HG03558 (cell line): ENCODE measurements around the gene KLK7.
"Not testable (repeated sequence)": the region's sequence is repeated elsewhere in the genome, so short reads cannot be mapped to it uniquely, and the experiment has no call there.

Experiments
- ATAC-seq: cut with Tn5 transposase; IDR thresholded peaks from one replicate; pipeline ENCODE4 v1.9.1; 2021; ENCODE audit warnings: moderate number of reproducible peaks; ENCODE audit not compliant: unreplicated experiment; ENCODE audit errors: extremely low read depth

The KLK7 gene

GRCh38 chr19:50980208-50980607 is 3.5 kb downstream of the KLK7 start:
- no peak for ATAC-seq

GRCh38 chr19:50979758-50980157 is 4.0 kb downstream of the KLK7 start:
- no peak for ATAC-seq

DNA sequence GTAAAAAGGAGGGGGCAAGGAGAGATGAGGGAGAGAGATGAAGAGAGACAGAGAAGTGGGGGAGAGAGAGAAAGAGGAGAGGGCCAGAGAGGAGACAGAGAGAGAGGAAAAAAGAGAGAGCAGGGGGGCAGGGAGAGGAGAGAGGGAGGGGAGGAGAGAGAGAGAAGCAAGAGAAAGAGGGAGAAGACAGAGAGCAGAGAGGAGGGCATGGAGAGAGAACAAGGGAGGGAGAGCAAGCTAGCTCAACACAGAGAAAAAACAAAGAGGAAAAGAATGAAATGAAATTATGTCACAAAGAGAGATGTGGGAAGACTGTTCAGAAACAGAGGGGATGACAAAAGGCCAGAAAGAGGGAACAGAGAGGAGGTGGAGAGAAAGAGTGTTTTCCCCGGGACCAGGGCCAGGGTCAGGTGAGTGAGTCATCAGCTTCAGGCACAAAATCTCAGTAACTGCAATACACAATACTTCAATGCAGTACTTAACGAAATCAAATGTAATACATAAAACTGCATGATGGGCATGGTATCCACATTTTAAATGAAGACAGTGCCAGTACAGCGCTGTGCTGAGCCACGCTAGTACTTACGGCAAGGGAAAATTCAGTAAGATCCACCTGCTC is 4.8 kb downstream of the KLK7 start:
- ATAC-seq, result no peak

GRCh38 chr19:50977626-50978025 is 6.1 kb downstream of the KLK7 start:
- no peak for ATAC-seq

GRCh38 chr19:50975766-50976165 is 8.0 kb downstream of the KLK7 start:
- no peak for ATAC-seq

DNA sequence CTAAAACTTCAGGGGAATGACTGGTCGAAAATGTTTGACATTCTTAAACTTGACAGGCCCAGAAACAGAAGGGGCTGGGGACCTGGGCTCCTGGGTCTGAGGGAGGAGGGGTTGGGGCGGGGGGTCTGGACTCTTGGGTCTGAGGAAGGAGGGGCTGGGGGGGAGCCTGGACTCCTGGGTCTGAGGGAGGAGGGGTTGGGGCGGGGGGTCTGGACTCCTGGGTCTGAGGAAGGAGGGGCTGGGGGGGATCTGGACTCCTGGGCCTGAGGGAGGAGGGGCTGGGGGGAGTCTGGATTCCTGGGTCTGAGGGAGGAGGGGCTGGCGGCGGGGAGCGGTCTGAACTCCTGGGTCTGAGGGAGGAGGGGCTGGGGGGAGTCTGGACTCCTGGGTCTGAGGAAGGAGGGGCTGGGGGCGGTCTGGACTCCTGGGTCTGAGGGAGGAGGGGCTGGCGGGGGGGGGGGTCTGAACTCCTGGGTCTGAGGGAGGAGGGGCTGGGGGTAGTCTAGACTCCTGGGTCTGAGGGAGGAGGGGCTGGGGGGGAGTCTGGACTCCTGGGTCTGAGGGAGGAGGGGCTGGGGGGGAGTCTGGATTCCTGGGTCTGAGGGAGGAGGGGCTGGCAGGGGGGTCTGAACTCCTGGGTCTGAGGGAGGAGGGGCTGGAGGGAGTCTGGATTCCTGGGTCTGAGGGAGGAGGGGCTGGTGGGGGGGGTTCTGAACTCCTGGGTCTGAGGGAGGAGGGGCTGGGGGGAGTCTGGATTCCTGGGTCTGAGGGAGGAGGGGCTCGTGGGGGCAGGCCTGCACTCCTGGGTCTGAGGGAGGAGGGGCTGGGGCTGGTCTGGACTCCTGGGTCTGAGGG is 8.8 kb downstream of the KLK7 start:
- ATAC-seq, result no peak

GRCh38 chr19:50972795-50973376 is 10.8 kb downstream of the KLK7 start:
- no peak for ATAC-seq

DNA sequence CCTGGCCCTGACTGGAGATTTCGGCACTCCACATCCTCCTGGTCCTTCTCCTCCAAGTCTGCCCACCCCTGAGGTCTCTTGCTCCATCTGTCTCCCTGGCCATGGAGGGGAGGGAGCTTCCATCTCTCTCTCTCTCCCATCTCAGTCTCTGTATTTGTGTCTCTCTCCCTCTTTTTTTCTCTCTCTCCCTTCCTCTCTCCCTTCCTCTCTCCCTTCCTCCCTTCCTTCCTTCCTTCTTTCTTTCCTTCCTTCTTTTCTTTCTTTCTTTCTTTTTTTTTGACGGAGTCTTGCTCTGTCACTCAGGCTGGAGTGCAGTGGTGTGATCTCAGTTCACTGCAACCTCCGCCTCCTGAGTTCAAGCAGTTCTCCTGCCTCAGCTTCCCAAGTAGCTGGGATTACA is 13.9 kb downstream of the KLK7 start:
- not testable (repeated sequence) for ATAC-seq

- no peak for ATAC-seq
Measured at GRCh38 chr19:50969413-50969760, 14.3 kb downstream of the KLK7 start, which contains the start of gene KLK6. Gene KLK6 (minus strand): TSS chr19:50969591. CDS start chr19:50968104, 1,487 bp downstream.

DNA sequence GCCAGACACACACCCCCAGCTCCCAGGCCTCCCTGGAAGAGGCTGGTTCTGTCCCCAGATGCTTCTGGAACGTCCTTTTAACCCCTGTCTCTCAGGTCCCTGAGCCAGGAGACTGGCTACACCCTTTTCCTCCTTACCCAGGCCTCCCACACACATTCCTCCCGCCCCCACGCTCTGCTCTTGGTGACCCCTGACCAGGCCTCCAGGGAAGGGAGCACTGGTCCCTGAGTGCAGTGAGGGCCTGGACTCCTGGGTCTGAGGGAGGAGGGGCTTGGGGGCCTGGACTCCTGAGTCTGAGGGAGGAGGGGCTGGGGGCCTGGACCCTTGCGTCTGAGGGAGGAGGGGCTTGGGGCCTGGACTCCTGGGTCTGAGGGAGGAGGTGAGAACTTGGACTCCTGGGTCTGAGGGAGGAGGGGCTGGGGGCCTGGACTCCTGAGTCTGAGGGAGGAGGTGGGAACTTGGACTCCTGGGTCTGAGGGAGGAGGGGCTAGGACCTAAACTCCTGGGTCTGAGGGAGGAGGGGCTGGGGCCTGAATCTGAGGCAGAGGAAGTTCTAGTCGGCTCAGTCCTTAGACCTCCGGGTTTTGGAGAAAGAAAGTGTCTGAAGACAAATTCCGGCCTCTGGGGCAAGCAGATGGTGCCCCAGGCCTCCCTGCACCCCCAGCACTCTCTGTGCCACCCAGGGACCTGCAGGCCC is 14.9 kb downstream of the KLK7 start:
- ATAC-seq, result no peak

DNA sequence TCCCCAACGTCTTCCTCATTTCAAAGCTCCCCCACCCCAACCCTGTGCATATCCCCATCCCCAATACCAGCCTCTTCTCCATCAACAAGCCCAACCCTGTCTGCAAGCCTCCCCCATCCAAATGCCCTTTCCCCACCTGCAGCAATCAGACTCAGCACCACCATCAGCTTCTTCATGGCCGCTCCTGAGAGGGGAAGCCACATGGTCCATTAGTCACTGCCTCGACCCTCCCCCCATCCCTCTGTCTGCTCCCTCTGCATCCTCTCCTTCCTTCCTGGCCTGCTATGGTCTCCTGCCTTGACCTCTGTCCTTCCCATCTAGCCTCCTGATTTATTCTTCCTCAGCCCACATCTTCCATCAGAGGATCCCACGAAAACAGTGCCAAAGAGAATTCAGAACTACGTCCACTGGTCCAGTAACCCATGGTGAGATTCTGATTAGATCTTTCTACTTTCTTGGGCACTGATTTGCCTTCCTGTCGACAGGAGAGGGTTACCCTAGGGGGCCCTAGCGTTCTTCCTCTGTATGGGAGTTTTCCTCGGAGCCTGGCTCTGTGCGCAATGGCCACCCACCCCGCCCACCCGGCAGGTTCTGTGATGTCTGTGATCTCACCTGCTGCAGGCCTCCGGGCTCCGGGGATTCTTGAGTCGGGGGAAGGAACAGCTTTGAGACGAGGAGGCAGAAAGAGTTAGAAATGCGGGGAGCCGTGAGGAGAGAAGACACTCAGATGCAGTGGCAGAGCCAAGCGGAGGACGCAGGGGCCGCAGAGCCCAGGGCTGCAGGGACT is 15.6 kb downstream of the KLK7 start:
- ATAC-seq, result no peak

GRCh38 chr19:50964266-50964665 is 19.5 kb downstream of the KLK7 start:
- ATAC-seq, result no peak

GRCh38 chr19:50963381-50963780 is 20.3 kb downstream of the KLK7 start:
- ATAC-seq, result no peak

GRCh38 chr19:50962245-50962644 is 21.5 kb downstream of the KLK7 start:
- ATAC-seq, result no peak

GRCh38 chr19:50959731-50960500 is 23.8 kb downstream of the KLK7 start:
- no peak for ATAC-seq

- ATAC-seq, result no peak
Measured at GRCh38 chr19:50957587-50957986, 26.1 kb downstream of the KLK7 start.

DNA sequence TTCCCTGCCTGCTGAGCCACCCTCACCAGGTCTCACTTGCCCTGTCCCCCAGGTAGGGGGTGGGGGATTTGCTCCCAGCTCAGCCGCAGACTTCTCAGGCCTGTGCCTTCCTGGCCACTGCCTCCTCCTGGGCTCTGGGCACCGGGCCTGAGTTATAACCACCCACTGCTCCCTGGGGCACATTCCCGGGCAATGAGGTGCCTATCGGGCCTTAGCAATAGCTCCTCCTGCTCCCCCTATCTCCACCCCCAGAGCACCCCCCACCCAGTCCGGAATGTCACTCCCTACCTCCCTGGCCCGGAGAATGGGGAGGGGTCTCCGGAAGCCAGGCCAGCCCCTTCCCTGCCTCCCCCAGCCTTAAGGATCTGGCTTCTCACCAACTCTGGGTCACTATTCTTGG is 30.8 kb downstream of the KLK7 start, which contains the start of gene KLK5:
TSS of gene KLK5 (minus strand) at position 129 of the 400 bp plus-strand sequence. CDS start 381 bp downstream, outside the sequence.
- no peak for ATAC-seq

DNA sequence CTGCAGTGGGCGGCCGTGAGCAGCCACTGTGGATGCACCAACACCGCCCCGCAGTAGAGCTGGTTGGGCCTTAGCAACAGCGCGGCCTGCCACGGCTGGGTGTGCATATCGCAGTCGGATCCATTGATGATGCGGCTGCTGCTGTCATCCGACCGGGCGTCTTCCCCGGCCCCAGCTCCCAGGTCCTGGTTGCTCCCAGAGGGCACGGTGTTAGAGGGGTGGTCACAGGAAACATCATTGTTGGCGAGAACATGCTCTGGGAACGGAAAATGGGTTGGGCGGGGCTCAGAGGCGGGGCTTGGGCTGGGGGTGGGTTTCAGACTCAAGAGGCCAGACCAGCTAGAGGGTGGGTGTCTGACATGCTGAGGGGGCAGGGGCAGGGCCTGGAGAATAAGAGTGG is 33.9 kb downstream of the KLK7 start:
- ATAC-seq, result no peak

- ATAC-seq, result no peak
Measured at GRCh38 chr19:50947123-50947522, 36.6 kb downstream of the KLK7 start.
